A549 (cell line): Measurements from ENCODE around the gene FAM107B.

ENCODE experiments used
- CTCF ChIP-seq: fragments of >200 bp; sonication (Bioruptor Twin); formaldehyde crosslinking; IDR thresholded peaks from 3 replicates; pipeline ENCODE4 v1.5.1; 2016
- EP300 ChIP-seq, 2 experiments: fragments of >200 bp; sonication (Bioruptor Twin); formaldehyde crosslinking; IDR thresholded peaks; 2 replicates in 1 of 2; 3 replicates in 1 of 2; pipeline ENCODE4 v1.6.1; 2016 to 2017
- HEYL ChIP-seq: fragments of 250-450 bp; sonication (Bioruptor Pico); IDR thresholded peaks from 2 replicates; pipeline ENCODE4 v1.8.0; 2021; ENCODE audit warnings: mild to moderate bottlenecking, moderate library complexity
- MAX ChIP-seq: IDR thresholded peaks from 2 replicates; pipeline ENCODE4 v1.6.1; 2012
- MYC ChIP-seq: IDR thresholded peaks from 2 replicates; pipeline ENCODE4 v1.6.1; 2012; ENCODE audit warnings: mild to moderate bottlenecking, inconsistent platforms, low read length, improper control_type of control experiment, borderline replicate concordance
- NFE2L2 ChIP-seq: fragments of 150-350 bp; conservative IDR thresholded peaks from 2 replicates; pipeline ENCODE4 v1.6.1; 2014; ENCODE audit warnings: low read length
- POLR2AphosphoS2 ChIP-seq: conservative IDR thresholded peaks from 2 replicates; pipeline ENCODE4 v1.6.1; 2012; ENCODE audit warnings: low read length, improper control_type of control experiment, inconsistent platforms
- RCOR1 ChIP-seq: fragments of 150-350 bp; IDR thresholded peaks from 2 replicates; pipeline ENCODE4 v1.6.1; 2014; ENCODE audit warnings: antibody characterized with exemption, low read length, low read depth
- REST ChIP-seq: fragments of 200-600 bp; sonication (generic); IDR thresholded peaks from 2 replicates; pipeline ENCODE4 v1.6.1; 2016; ENCODE audit warnings: antibody characterized with exemption, mild to moderate bottlenecking, moderate library complexity
- RNF2 ChIP-seq: fragments of 200-600 bp; sonication (generic); IDR thresholded peaks from 2 replicates; pipeline ENCODE4 v1.6.1; 2016; ENCODE audit warnings: low read depth, mild to moderate bottlenecking, antibody characterized with exemption, moderate library complexity, borderline replicate concordance
- USF2 ChIP-seq: fragments of 450-650 bp; IDR thresholded peaks from 2 replicates; pipeline ENCODE4 v1.6.1; 2014; ENCODE audit warnings: antibody characterized with exemption
- TF ChIP-seq, protein P1 (sequence below): IDR thresholded peaks from 2 replicates; pipeline ENCODE4 v1.6.1; 2012; ENCODE audit warnings: low read depth, borderline replicate concordance

DNA sequence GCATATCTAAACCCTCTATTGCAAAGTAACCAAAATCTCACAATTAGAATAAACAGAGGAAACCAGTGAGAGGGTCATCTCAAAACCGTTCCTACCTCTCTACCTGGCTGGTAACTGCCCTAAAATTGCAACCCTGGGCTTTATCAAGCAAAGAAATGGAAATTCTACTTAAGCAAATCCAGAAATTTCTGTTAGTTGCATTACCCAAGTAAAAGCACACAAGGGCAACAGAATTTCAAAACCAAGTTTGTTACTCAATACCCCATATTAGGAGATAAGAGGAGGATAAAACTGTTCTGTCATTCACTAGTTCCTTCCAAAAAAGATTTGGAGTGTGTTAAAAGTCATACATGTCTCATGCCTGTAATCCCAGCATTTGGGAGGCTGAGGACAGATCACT is 195.3 kb downstream of the FAM107B start:
- TF ChIP-seq NFE2L2 (no peak), EP300 (IDR thresholded peaks at IDR 0.05) (no peak; a peak in 1 of 5 replicates), CTCF (no peak), HEYL (CRISPR knock-in tag) (no peak), MAX (no peak), RNF2 (no peak), POLR2AphosphoS2 (no peak), MYC (no peak), RCOR1 (no peak), REST (no peak), USF2 (no peak)
- TF ChIP-seq, protein P1, sequence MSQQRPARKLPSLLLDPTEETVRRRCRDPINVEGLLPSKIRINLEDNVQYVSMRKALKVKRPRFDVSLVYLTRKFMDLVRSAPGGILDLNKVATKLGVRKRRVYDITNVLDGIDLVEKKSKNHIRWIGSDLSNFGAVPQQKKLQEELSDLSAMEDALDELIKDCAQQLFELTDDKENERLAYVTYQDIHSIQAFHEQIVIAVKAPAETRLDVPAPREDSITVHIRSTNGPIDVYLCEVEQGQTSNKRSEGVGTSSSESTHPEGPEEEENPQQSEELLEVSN, result no peak
